Regular cardiac myocyte (primary cell): ENCODE results near the gene GNAL. TPM values are rescaled to one million over a fixed set of nuclear protein-coding genes. Genes with fewer than 3 reads are reported as not detected.

Source experiments
- total RNA-seq: library from RNA; depleted of rRNA; stranded (reverse); fragments of >200 nt; gene quantifications from 2 replicates; pipeline ENCODE4 v1.2.3, GENCODE V29; 2014

The GNAL gene
- total RNA-seq, result under 0.01 and 0.28 TPM in 2 replicates

GRCh38 chr18:11688972-11689668 is at the start of gene GNAL:
Gene GNAL, plus strand, starts transcription at chr18:11689264. Its CDS starts 300 bp downstream, at chr18:11689564.

GRCh38 chr18:11851146-11851805 is 162.2 kb downstream of the GNAL start, which contains the start of gene CHMP1B:
Gene CHMP1B, plus strand, starts transcription at chr18:11851413. Its CDS starts 99 bp downstream, at chr18:11851512.

GRCh38 chr18:11908182-11909060 is 219.4 kb downstream of the GNAL start, which contains the start of gene MPPE1:
Gene MPPE1, minus strand, starts transcription at chr18:11908317. Its CDS starts 11,053 bp downstream, at chr18:11897264.

Other genes with a start within 250 kb of the GNAL start
- gene SLC35G4, start 79.7 kb upstream of the GNAL start, total RNA-seq, result not detected in 2 replicates
- 58.7 and 66.0 TPM in 2 replicates for gene CHMP1B, start 162.1 kb downstream of the GNAL start, total RNA-seq
- 23.6 and 31.0 TPM in 2 replicates for gene MPPE1, start 219.1 kb downstream of the GNAL start, total RNA-seq